ENCODE data around the gene RHEB.
A peak's percentile ranks its signal among the peaks of the same experiment; 100 is the strongest.

Gene RHEB

DNA sequence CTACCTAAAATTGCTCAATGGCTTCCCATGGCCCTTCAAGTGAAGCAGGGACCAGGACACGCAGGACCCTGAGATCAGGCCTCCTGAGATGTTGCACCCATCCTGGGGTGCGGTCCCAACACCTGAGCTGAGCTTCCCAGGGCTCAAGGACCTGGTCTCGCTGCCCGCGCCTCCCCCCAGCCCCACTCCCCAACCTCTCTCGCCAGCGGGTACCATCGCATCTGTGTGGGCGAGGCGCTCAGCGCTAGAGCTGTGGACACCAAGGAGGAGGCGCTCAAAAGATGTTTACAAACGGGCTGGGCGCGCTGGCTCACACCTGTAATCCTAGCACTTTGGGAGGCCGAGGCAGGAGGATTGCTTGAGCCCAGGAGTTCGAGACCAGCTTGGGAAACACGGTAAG is 72.4 kb downstream of the RHEB start:
- no peak for DNase-seq

DNA sequence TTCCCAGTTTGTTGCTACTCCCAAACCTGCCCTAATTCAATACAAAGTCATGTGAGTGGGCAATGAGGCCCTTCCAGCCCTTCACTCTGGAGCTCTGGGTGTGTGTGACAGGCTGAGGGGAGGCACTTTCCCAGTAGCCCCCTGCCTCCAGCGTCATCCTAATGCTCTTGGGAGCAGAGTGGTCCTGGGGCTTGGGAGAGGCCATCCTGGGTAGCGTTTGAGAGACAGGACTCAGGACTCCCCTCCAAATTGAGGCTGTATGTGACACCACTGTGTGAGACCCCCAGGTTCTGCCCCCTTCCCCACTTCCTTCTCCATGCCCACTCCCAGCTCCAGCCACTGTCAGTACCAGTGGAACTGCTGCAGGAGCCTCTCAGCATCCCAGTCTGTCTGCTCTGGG is 73.3 kb downstream of the RHEB start:
- no peak for DNase-seq

DNA sequence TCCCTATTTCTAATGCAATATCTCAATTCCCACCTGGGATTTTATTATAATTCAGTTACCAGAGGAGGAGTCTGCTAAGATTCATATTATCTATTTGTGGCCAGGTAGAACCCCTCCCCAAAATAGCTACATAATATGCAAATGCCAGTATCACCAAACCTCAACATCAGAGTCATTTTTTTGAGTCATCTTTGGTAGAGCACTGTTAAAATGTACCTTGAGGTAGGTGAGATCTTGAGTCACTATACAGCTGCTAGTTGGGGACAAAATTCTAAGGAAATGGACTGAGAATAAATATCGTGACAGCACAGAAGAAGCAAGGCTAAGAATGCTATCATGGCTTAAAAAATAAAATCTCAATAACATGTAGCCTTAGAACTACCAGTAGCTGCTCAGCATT is 75.1 kb downstream of the RHEB start:
- DNase-seq: no peak

DNA sequence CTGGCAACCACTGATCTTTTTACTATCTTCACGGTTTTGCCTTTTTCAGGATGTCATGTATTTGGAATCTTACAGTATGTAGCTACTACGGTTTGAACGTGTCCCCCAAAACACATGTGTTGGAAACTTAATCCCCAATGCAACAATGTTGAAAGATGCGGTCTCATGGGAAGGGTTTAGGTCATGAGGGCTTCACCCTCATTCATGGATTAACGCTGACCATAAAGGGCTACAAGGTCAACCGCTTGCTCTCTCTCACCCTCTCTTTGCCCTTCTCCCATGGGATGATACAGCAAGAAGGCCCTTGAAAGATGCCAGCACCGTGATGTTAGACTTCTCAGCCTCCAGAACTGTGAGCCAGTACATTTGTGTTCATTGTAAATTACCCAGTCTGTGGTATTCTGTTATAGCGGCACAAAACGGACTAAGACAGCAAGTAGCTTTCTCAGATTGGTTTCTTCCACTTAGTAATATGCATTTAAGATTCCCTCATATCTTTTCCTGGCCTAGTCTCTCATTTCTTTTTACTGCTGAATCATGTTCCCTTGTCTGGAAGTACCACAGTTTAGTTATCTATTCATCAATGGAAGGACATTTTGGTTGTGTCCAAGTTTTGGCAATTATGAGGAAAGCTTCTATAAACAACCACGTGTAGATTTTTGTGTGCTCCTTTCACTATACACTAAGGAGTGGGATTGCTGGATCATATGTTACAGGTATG is 76.8 kb downstream of the RHEB start:
- no peak for DNase-seq

DNA sequence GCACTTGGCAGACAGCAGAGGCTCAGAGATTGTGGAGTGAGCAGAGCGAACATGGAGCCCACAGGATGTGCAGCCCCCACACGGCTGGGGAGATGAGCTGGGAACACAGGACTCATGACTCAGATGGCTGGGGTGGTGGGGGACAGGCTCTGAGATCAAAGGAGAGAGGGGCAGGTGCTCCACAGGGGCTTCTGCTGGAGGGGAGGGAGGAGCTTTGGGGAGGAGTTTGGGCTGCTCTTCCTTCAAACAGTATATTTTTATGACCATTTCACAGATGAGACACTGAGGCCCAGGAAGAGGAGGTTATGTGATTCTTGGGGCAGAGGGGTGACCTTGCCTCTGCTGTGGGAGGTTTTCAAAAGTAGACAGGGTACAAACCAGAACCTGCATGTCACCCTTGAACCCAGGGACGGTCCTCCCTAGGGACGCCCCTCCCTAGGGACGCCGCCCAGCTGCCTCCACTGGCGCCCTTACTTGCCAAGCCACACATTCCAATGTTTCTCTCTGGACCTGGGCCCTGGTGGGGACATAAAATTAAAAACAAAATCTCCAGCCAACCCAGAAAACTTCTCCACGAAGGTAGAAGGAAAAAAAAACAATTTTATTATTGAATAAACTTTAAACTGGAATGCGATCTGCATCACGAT is 78.8 kb downstream of the RHEB start:
- DNase-seq: no peak

DNA sequence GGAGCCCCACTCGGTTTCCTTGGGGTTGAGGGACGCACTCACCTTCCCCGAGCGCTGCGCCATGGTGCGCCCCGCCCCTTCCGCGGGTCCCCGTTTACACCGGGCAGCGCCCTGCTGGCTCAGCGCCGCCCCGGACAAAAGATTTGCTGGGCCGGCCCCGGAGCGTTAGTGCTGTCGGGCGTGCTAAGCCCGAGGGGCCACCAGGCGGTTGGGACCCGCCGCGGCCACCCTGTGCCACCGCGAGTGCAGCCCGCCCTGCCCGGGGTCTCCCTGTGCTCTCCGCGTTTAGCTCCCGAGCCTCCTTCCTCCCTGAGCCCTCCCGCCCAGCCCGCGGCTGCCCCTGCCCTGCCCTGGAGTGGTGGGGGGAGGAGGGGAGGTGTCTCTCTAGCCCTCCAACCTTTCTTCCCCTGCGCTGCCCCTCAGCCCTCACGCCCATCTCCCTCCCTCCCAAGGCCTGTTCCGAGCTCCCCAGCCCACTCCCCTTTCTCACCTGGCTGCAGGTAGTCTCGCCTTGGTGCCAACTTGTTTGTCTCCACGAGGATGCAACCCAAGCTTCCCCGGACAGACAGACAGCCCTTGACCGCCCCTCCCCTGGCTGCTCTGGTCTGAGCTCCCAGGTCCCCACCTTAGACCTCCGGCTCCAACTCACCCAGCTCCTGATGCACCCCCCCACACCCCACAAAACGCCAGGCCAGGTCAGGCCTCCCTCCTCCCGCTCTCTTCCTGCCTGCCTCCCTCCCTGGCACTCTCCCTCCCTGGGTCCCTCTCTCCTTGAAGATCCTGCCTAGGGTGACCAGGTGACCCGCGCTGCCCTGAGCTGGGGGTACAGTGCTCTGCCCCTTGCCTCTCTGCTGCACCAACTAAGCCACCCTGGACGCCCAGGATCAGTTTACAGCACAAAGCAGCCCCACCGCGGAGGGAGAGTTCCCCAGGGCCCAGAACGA is 79.6 kb downstream of the RHEB start, which contains the start of gene CRYGN:
CRYGN (minus strand) TSS at position 287 of the 944 bp plus-strand sequence; CDS start at position 63, 224 bp downstream.
- DNase-seq: no peak

DNA sequence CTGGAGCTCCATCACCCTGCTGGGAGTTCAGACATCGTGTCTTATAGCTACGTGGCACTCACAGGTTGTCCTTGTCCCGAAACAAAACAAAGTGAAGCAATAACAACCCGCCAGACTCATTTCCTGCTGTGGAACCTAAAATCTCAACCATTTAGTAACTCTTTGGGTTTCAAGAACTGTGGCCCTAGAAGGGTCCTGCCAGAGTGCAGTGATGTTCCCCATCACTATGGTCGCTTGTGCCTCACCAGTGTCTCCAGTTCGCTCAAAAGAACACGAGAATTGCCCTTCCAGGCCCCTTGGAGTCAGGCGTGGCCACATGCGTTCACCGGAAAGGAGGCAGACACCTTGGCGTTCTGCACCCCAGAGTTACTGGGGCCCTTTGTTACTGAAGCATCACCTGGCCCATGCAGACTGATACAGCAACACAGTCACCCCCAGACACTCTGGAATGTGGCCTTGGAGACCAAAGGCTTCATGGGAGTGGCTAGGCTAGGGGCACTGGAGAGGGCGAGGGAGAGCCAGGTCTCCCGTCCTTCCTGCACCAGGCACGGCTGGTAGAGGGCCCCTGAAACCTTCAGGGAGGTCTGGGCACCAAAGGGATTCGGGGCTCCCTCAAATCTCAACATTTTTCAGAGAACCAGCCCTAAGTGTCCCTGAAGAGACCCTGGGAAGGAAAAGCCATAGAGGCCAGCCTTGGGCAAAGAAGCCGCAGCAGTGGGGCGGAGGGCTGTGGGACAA is 80.7 kb downstream of the RHEB start:
- DNase-seq: no peak

DNA sequence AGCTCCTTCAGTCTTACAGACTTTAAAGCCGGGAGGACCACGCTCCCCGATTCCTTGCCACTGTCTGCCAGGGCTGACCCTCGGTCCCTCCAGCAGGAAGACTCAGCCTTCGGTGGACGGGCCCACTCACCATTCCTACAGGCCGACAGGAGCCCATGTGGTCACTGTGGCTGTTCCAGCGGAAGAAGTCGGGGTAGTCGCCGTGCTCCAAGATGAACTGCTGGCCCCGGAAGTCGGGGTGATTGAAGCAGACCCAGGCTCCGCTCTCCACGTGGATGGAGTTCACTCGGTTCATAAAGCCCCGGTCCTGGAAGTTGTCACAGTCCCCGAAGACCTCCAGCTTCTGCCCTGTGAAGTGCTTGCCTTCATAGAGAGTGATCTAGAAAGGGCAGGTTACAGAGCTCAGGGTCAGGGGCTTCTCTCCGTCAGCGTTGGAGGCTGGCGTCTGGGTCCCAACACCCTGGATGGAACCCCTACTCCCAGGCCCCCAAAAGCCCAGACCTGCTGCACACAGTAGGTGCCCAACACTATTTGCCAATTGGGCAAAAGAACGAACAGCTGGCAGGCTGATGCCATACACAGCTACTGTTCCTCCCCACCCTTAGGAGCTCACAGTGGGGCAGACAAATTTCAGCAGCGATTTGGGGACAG is 81.7 kb downstream of the RHEB start:
- DNase-seq: no peak

DNA sequence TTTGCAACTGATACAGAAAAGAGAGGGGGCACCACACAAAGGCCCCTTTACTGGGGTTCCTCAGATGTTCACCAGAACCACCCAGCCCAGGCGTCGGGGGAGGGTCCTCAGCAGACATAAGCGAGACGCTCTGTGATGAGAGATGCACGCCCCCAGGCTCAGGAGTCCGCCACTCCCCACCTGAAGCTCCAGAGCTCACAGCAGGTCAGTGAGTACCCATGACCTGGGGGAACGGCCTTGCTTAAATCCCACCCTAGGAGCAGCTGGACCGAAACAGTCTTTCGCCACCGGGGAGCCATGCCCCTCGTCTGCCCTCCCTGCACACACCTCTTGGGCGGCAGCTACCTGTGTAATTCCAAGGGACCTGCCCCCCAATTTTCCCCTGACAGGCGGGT is 82.5 kb downstream of the RHEB start:
- no peak for DNase-seq

DNA sequence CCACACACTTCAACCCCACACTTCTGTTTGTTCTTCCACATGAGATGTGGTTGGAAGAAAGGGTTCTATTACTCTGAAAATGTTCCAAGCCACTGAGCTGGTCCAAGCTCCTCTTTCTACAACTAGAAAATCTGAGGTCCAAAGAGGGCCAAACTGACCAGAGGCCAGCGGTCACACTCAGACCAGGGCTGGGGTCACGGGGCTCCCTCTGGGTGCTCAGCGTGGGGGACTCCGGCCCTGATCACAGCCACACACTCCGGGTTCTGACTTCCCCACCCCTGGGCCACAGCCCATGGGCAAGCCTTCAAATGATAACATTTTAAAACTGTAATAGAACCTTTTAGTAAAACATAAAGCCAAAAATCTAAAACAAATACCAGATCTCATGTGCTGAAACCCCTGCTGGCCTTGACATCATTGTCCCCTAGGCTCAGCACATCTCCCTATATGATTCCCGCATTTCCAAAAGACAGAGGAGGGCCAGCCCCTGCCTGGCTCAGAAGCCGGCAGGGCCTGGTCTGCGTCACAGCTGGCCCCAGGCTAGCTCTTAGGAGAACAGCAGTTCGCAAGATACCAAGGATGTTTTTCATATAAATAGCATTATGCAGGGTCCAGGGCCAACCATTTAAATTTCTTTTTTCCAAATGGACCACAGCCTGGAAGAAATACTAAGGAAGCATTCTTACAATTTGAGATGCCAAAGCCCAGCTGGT is 83.1 kb downstream of the RHEB start:
- no peak for DNase-seq

DNA sequence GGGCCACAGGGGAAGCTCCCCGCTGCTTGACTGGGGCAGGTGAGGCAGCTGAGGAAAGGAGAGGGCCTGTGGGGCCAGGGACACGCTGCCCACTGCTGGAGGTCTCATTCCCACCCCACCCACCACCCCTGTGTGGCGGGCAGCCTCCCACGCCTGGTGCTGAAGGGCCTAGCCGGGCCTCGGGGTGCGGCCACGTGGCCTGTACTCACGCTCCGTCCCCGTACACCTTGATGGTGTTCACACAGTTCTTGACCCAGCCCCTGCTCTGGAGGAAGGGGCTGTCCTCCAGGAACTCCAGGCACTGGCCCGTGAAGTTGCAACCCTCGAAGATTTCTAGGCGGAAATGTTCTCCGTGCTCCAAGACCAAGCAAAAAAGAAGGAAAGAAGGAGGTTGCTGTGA is 83.7 kb downstream of the RHEB start:
- DNase-seq: no peak

DNA sequence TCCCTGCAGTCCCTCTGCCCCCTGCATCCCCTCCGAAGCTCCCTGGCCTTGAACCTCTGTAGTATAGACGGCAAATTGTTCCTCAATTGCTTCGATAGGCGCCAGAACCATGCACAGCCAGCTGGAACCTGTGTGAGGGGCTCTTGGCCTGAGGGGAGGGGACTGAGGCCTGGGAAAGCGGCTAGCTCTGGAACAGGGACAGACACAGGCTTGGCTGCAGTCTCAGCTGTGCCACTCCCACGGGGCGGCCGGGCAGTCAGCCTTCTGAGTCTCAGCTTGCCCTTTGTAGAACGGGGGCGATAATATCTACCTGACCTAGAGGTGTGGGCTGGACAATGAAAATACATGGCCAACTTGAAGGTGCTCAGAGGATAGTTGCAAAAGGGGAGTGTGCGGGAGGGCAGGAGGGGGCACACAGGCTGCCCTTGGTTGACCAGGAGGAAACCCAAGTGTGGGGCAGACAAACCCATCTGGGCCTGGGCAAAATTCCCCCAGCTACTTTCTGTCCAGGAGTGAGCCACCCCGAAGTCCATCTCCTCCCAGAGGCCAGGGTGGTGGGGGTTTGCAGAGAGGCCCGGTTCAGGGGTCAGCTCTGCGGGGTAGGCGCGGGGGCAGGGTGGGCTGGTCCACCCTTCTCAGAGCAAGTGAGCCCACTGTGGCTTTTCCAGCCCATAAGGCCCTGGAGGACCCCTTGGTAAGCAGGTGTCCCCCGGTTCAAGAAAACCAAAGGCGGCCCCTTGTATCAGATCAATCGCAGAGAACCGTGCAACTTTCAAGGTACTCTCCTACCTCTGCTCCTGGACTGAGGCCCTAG is 84.4 kb downstream of the RHEB start:
- DNase-seq: no peak

DNA sequence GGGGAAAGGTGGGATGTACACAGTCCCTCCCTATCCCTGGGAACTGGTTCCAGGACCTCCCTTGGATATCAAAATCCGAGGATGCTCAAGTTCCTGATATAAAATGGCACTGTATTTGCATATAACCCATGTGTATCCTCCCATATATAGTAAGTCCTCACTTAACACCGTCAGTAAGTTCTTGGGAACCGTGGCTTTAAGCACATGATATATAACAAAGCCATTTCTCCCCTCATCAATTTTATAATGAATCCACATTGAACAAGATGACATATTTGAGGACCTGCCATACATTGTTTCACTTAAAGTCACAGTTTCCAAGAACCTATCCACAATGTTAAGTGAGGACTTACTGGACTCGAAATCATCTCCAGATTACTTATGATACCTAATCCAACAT is 85.1 kb downstream of the RHEB start:
- DNase-seq: no peak

DNA sequence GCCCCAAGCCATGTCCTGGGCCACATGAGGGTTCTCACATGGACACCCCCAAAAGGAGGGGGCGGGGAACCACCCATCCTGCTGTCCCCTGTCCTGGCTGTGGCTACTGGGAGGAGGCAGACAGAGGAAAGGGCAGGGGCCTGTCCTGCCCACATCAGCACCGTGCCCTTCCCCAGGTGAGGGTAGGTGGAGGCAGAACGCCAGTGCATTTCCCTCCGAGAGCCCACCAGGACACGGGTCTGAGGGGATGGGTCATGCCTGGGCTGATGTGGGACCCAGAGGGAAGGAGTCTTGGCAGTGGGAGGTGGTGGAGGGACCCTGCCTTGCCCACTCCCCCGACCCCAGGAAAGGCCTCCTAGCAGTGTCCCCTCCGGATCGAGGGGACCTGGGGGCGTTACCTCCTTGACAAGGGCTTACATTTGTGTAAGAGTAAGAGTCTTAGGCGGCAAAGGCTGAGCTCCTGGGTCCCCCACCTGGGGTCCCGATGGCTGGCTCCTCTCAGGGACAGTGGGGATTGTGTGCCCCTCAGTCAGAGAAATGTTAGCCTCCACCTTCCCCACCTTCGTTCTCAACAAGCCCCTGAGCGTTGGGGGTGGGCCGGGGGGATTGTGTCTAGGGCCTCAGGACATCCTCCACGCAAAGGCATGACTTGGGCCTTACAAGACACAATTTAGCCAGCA is 85.8 kb downstream of the RHEB start:
- no peak for DNase-seq

DNA sequence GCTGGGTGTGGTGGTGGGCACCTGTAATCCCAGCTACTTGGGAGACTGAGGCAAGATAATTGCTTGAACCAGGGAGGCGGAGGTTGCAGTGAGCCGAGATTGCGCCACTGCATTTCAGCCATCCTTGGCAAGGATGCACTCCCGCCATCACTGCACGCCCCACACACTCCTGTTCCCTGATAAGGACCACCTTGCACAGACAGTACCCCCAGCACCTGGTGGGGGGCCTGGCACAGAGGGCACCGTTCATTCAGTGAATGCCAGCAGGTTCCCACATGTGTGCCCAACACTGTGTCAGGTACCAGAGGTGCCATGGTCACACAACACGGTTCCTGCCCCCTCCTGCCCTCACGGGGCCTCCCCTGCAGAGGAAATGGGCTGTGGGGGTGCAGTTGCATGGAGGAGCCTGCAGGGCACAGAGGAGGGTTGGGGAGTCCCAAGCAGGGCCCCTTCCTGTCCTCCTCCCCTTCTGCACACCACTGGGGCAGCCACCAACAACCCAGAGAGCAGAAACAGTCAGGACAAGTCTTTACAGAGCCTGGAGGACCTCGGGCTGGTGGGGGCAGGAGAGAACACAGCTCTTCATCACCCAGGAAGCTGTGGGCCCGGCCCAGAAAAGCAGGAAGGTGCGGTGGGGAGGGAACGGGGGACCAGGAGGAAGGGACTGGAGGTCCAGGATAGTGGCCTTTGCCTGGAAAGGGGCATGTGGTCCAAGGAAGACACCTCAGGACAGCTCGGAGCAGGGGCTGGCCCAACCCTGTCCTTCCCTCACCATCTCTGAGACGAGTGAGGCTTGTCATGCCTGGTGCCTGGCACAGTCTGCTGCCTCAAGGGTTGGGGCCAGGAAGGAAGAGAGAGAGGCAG is 86.8 kb downstream of the RHEB start:
- peak in 4 of 5 experiments; percentile 37 to 87 (median 48) for DNase-seq

DNA sequence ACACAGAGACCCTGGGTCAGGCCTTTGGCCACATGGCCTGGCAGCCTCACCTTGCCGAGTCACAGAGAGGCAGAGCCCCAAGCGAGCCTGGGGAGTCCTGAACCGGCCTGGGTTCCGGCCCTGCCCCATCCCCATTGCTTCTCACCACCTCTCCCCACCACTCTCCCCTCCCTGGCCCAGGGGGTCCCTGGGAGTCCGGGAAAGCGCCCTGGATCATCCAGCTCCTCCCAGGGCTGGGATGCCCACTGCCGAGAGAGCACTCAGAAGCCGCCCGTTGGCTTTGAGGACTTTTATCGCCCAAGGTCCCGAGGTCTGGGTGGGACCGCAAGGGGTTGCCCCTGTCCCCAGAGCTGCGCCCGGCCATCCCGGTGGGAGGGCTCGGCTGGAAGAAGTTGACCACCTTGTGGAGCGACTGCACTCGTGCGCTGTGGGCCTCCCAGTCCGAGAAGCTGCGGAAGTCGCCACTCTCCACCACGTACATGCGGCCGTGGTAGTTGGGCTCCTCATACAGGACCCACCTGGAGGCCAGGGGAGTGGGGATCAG is 87.9 kb downstream of the RHEB start:
- DNase-seq: no peak

DNA sequence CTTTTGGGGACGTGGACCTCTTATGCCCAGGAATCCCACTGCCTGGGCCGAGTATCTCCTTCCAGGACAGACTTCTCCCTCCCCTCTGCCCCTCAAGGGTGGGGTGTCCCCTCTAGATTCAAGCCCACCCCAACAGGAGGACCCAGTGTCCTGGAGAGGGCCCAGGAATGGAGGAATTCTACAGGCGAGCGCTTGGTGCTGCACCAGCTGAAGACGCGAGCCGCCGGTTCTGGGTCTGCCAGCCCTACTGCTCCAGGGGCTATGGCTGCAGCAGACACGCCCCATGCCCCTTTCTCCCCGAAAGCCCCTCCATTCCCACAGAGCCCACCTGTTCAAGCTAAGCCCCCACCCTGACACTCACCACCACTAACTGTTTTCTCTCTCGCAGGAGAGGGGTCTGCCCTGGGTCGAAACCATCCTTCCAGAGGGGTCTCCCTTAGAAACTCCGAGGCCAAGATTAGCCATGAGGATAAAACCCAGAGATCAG is 88.4 kb downstream of the RHEB start:
- no peak for DNase-seq

Data from T-helper 2 cell (primary cell).